NK-92 treated with Interleukin-12 subunit alpha and Interleukin-12 subunit beta, amount 100 ng/mL, for 24 hours (cell line): Measurements from ENCODE around the gene FAM83D.

Experiments
- DNase-seq: peaks from one replicate; lab custom pipeline; 2025; lab: John Stamatoyannopoulos, UW

FAM83D gene

GRCh38 chr20:38895098-38895949 is 30.9 kb upstream of the FAM83D start:
- no peak for DNase-seq

- DNase-seq = no peak
Measured at GRCh38 chr20:38896009-38896594, 30.1 kb upstream of the FAM83D start.

GRCh38 chr20:38897267-38897666 is 28.9 kb upstream of the FAM83D start:
- no peak for DNase-seq

- DNase-seq = no peak
Measured at GRCh38 chr20:38900606-38901005, 25.6 kb upstream of the FAM83D start.

GRCh38 chr20:38902601-38903000 is 23.6 kb upstream of the FAM83D start:
- no peak for DNase-seq

GRCh38 chr20:38903335-38903734 is 22.9 kb upstream of the FAM83D start:
- no peak for DNase-seq

- no peak for DNase-seq
Measured at GRCh38 chr20:38905375-38905774, 20.8 kb upstream of the FAM83D start.

- no peak for DNase-seq
Measured at GRCh38 chr20:38907918-38908677, 18.1 kb upstream of the FAM83D start.

- DNase-seq = no peak
Measured at GRCh38 chr20:38915355-38915754, 10.9 kb upstream of the FAM83D start.

GRCh38 chr20:38917657-38918056 is 8.6 kb upstream of the FAM83D start:
- DNase-seq = no peak

- DNase-seq = no peak
Measured at GRCh38 chr20:38918172-38918571, 8.0 kb upstream of the FAM83D start.

GRCh38 chr20:38919683-38920082 is 6.5 kb upstream of the FAM83D start:
- no peak for DNase-seq

- no peak for DNase-seq
Measured at GRCh38 chr20:38920411-38920810, 5.8 kb upstream of the FAM83D start.

- DNase-seq = no peak
Measured at GRCh38 chr20:38920851-38921250, 5.4 kb upstream of the FAM83D start.

GRCh38 chr20:38924718-38925117 is 1.5 kb upstream of the FAM83D start:
- DNase-seq = no peak

- no peak for DNase-seq
Measured at GRCh38 chr20:38926934-38927616, 858 bp downstream of the FAM83D start.

- no peak for DNase-seq
Measured at GRCh38 chr20:38927902-38928578, 1.8 kb downstream of the FAM83D start.

GRCh38 chr20:38930242-38930569 is 4.0 kb downstream of the FAM83D start:
- no peak for DNase-seq

- DNase-seq = no peak
Measured at GRCh38 chr20:38931984-38932383, 5.8 kb downstream of the FAM83D start.

- no peak for DNase-seq
Measured at GRCh38 chr20:38932457-38933120, 6.4 kb downstream of the FAM83D start.

- DNase-seq = no peak
Measured at GRCh38 chr20:38934530-38934929, 8.3 kb downstream of the FAM83D start.
